Measurements from ENCODE around the gene B3GNT8.
"Not testable (repeated sequence)": the region's sequence is repeated elsewhere in the genome, so short reads cannot be mapped to it uniquely, and the experiment has no call there.

Gene B3GNT8

GRCh38 chr19:41426952-41427646 lies at the start of gene B3GNT8:
Gene B3GNT8 (minus strand): TSS chr19:41427374. CDS start chr19:41426778, 596 bp downstream.
- DNase-seq (ENCODE audit: low spot score) = peak; percentile 81

- no peak for DNase-seq (ENCODE audit: low spot score)
These were observed 49.4 kb upstream of the B3GNT8 start for GRCh38 chr19:41476583-41476982.

GRCh38 chr19:41463257-41464256 lies 36.4 kb upstream of the B3GNT8 start:
- DNase-seq (ENCODE audit: low spot score) = not testable (repeated sequence)

- no peak for DNase-seq (ENCODE audit: low spot score)
These were observed 35.3 kb upstream of the B3GNT8 start for GRCh38 chr19:41462497-41462896.

GRCh38 chr19:41457241-41457640 lies 30.1 kb upstream of the B3GNT8 start:
- no peak for DNase-seq (ENCODE audit: low spot score)

GRCh38 chr19:41456342-41456918 lies 29.3 kb upstream of the B3GNT8 start:
- no peak for DNase-seq (ENCODE audit: low spot score)

GRCh38 chr19:41455936-41456335 lies 28.8 kb upstream of the B3GNT8 start:
- no peak for DNase-seq (ENCODE audit: low spot score)

GRCh38 chr19:41452584-41453275 lies 25.6 kb upstream of the B3GNT8 start:
- DNase-seq (ENCODE audit: low spot score) = no peak

GRCh38 chr19:41449865-41450178 lies 22.6 kb upstream of the B3GNT8 start:
- no peak for DNase-seq (ENCODE audit: low spot score)

- peak; percentile 82 for DNase-seq (ENCODE audit: low spot score)
These were observed 22.1 kb upstream of the B3GNT8 start for GRCh38 chr19:41449079-41449864.

- no peak for DNase-seq (ENCODE audit: low spot score)
These were observed 20.7 kb upstream of the B3GNT8 start for GRCh38 chr19:41447732-41448332.

GRCh38 chr19:41445575-41445974 lies 18.4 kb upstream of the B3GNT8 start:
- DNase-seq (ENCODE audit: low spot score) = no peak

GRCh38 chr19:41443813-41444455 lies 16.8 kb upstream of the B3GNT8 start:
- no peak for DNase-seq (ENCODE audit: low spot score)

GRCh38 chr19:41442473-41443355 lies 15.5 kb upstream of the B3GNT8 start, which contains the start of gene ERICH4:
Gene ERICH4 (plus strand): TSS chr19:41443156. CDS start chr19:41443170, 14 bp downstream.
- no peak for DNase-seq (ENCODE audit: low spot score)

GRCh38 chr19:41441321-41441945 lies 14.3 kb upstream of the B3GNT8 start:
- DNase-seq (ENCODE audit: low spot score) = no peak

GRCh38 chr19:41439441-41440222 lies 12.5 kb upstream of the B3GNT8 start, which contains the start of gene DMAC2:
Gene DMAC2 (minus strand): TSS chr19:41439912. CDS start chr19:41439899, 13 bp downstream.
- peak; percentile 99 for DNase-seq (ENCODE audit: low spot score)

- no peak for DNase-seq (ENCODE audit: low spot score)
These were observed 10.9 kb upstream of the B3GNT8 start for GRCh38 chr19:41437944-41438574.

GRCh38 chr19:41436674-41436951 lies 9.4 kb upstream of the B3GNT8 start:
- no peak for DNase-seq (ENCODE audit: low spot score)
